Heart right ventricle (tissue), 16 donors: ENCODE data around the gene PLXNB3. TPM values are rescaled to one million over a fixed set of nuclear protein-coding genes. Genes with fewer than 3 reads are reported as not detected.
"Not testable (repeated sequence)": the region's sequence is repeated elsewhere in the genome, so short reads cannot be mapped to it uniquely, and the experiment has no call there.

Source experiments
- ATAC-seq, 8 donors: fragments of 200-7000 bp; cut with Tn5 transposase; one replicate each; pipeline ENCODE4 v1.9.1; 2020; ENCODE audit warnings: mild to moderate bottlenecking in 8 of 8, moderate library complexity in 8 of 8, moderate number of reproducible peaks in 1 of 8
- DNase-seq, 2 donors: peaks; one replicate each; pipeline ENCODE4 v3.0.0-alpha.2; 2020
- H3K27ac ChIP-seq, 10 donors: fragments of 200-600 bp; sonication (generic) in 2 of 10; one replicate each; pipeline versions ENCODE4 v1.5.0 to v1.8.0; 2020 to 2022; ENCODE audit warnings: mild to moderate bottlenecking in 3 of 10
- H3K27me3 ChIP-seq, 7 donors: fragments of 200-600 bp; one replicate each; pipeline ENCODE4 v1.8.0; 2021 to 2022; ENCODE audit warnings: mild to moderate bottlenecking in 2 of 7
- H3K36me3 ChIP-seq, 9 donors: fragments of 200-600 bp; sonication (generic) in 1 of 9; one replicate each; pipeline versions ENCODE4 v1.5.0 to v1.8.0; 2020 to 2022; ENCODE audit warnings: mild to moderate bottlenecking in 2 of 9
- H3K4me1 ChIP-seq, 9 donors: fragments of 200-600 bp; sonication (generic) in 1 of 9; one replicate each; pipeline versions ENCODE4 v1.5.0 to v1.8.0; 2020 to 2022; ENCODE audit warnings: mild to moderate bottlenecking in 4 of 9
- H3K4me3 ChIP-seq, 10 donors: fragments of 200-600 bp; sonication (generic) in 2 of 10; one replicate each; pipeline versions ENCODE4 v1.5.0 to v1.8.0; 2020 to 2022; ENCODE audit warnings: mild to moderate bottlenecking in 7 of 10, moderate library complexity in 2 of 10
- H3K9me3 ChIP-seq, 11 donors: fragments of 200-600 bp in 10 of 11; sonication (generic) in 2 of 11; one replicate each; pipeline versions ENCODE4 v1.5.0 to v1.8.0; 2013 to 2022; ENCODE audit warnings: mild to moderate bottlenecking in 2 of 11, control low read depth in 1 of 11, moderate library complexity in 1 of 11
- WGBS, 2 donors: extraction: QIAGEN DNeasy Blood & Tissue Kit; methylation state at CpG; one replicate each; pipeline ENCODE4 v1.1.7; 2013; ENCODE audit warnings: inconsistent platforms in 1 of 2; 5-methylcytosine and 5-hydroxymethylcytosine counted together
- intact Hi-C, 10 donors: fragments of 100-400 bp; cut with DNase I; formaldehyde crosslinking; loops; one replicate each; pipeline versions ENCODE4 v1.11.1 to v1.14.2; 2022
- polyA plus RNA-seq, 2 donors: library from polyadenylated mRNA; stranded (reverse); fragments of 200-250 nt; gene quantifications; one replicate each; pipeline ENCODE4 v1.2.3, GENCODE V29; 2013
- total RNA-seq, 10 donors: library from RNA; stranded (reverse); fragmentation: NEBNext Ultra II Directional in 3 of 10; extraction: Animal tissue kit (Norgen Biotek cat#: 25700) in 3 of 10; gene quantifications; one replicate each; pipeline versions ENCODE4 v1.2.1 to v1.2.4, GENCODE V29; 2021 to 2023
- TF ChIP-seq, protein P1 (sequence below), 9 donors: fragments of 200-600 bp; sonication (generic) in 2 of 9; IDR thresholded peaks; one replicate each; pipeline versions ENCODE4 v1.5.0 to v1.8.0; 2021 to 2022; ENCODE audit warnings: antibody characterized with exemption in 9 of 9, mild to moderate bottlenecking in 5 of 9, moderate library complexity in 1 of 9
- donor health status: Arrhythmogenic right ventricular cardiomyopathy.
- donor health status: ischemic (EF 13 %, LVEDD 7.1; RV severe dilation, severe dysfunction).
- donor health status: healthy with polysubstance abuse.
- donor health status: DM: no; HTN: yes; CAD: no.
- donor health status: DM: no; HTN: no; CAD: no.
- donor health status: ischemic (EF 25% LVEDD 6.9; RV normal size, moderate dysfunction).
- donor health status: ischemic (EF 25% LVEDD 5.7; RV mildly dilated, moderate dysfunction).
- donor health status: healthy.
- donor health status: DM: yes; HTN: yes; CAD: no.
- donor health status: Ischemic cardiomyopathy.
- donor health status: ischemic (EF 35%, LVEDD 5.7; RV mildly dilated, moderate dysfunction).
- donor health status: nonischemic (EF 11% LVEDD 7.7; RV severe dilation, severe dysfunction).
- donor health status: DM: yes; HTN: yes; CAD: no.
- donor health status: PGD.
- donor health status: ischemic (EF 29% LVEDD 5.4; RV normal size, mild dysfunction).
- donor health status: nonischemic (EF 23%, LVEDD 6.1; RV moderate dilation, normal function).

The PLXNB3 gene
- total and polyA plus RNA-seq, 12 donors: 1.1 to 8.1 (median 4.3) TPM

DNA sequence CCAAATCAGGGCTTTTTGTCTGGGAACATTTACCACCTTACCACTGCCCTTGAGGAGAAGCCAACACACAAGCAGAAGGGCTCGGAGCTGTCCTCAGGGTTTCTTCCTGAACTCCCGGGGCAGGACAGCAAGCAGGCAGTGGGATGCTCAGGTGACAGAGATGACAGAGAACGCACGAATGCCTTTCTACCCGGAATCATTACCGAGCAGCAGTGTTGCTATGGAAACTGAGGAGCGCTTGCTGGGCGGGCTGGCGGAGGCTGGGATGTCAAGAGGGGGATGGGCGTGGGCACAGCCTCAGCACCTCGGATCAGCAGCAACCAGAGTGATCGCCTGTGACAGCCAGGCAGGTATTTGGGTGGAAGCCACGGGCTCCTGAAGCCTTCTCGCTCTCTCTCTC lies 48.2 kb downstream of the PLXNB3 start:
- intact Hi-C loops: loop anchor here in 1 of 10 donors (10.0 kb wide), 1 partner anchor 113 kb away; the partner anchor contains the start of gene ARHGAP4
- 48 to 61% methylated on average over 14 of the region's 14 CpGs for WGBS, 2 donors
- ATAC-seq: no peak

DNA sequence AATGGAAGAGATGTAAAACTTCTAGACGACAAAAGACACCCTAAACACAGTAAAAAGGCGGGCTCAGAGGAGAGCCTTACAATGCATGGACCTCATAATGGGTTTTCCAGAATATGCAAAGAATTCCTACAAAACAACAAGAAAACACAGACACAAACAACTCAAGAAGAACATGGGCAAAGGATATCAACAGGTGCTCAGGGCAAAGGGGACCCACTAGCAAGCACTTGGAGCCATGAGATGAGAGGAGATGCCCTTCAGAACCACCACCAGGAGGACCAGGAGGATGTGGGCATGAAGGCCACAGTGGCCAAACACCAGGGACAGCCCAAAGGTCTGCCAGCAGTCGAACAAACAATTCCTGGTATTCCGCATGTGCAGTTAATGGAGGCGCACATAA lies 49.1 kb downstream of the PLXNB3 start:
- TF ChIP-seq, protein P1, sequence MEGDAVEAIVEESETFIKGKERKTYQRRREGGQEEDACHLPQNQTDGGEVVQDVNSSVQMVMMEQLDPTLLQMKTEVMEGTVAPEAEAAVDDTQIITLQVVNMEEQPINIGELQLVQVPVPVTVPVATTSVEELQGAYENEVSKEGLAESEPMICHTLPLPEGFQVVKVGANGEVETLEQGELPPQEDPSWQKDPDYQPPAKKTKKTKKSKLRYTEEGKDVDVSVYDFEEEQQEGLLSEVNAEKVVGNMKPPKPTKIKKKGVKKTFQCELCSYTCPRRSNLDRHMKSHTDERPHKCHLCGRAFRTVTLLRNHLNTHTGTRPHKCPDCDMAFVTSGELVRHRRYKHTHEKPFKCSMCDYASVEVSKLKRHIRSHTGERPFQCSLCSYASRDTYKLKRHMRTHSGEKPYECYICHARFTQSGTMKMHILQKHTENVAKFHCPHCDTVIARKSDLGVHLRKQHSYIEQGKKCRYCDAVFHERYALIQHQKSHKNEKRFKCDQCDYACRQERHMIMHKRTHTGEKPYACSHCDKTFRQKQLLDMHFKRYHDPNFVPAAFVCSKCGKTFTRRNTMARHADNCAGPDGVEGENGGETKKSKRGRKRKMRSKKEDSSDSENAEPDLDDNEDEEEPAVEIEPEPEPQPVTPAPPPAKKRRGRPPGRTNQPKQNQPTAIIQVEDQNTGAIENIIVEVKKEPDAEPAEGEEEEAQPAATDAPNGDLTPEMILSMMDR (IDR thresholded peaks at IDR 0.05): no peak
- H3K27ac ChIP-seq: no peak overlapping the region
- ATAC-seq (no peak), DNase-seq (no peak)
- H3K36me3 ChIP-seq: no peaks in the 10 kb centered on the region
- intact Hi-C loops: loop anchor here in 1 of 10 donors (10.0 kb wide), 1 partner anchor 112 kb away; the partner anchor contains the start of gene ARHGAP4
- no peaks in the 10 kb centered on the region for H3K4me1 ChIP-seq
- H3K4me3 ChIP-seq: no peak overlapping the region
- peaks cover 0 to 51% (median 0%) of the 10 kb centered on the region in 7 donors for H3K27me3 ChIP-seq
- 99% methylated on average over 5 of the region's 5 CpGs for WGBS, 2 donors
- no peaks in the 10 kb centered on the region for H3K9me3 ChIP-seq

More for the DNA sequence above, 48.2 kb downstream of the PLXNB3 start:
- H3K4me3 ChIP-seq: no peak overlapping the region
- DNase-seq: no peak
- no peaks in the 10 kb centered on the region for H3K4me1 ChIP-seq
- no peak overlapping the region for H3K27ac ChIP-seq
- H3K27me3 ChIP-seq: peaks cover 0 to 42% (median 0%) of the 10 kb centered on the region in 7 donors
- TF ChIP-seq, protein P1 (IDR thresholded peaks at IDR 0.05): no peak
- H3K36me3 ChIP-seq: no peaks in the 10 kb centered on the region
- H3K9me3 ChIP-seq: no peaks in the 10 kb centered on the region

DNA sequence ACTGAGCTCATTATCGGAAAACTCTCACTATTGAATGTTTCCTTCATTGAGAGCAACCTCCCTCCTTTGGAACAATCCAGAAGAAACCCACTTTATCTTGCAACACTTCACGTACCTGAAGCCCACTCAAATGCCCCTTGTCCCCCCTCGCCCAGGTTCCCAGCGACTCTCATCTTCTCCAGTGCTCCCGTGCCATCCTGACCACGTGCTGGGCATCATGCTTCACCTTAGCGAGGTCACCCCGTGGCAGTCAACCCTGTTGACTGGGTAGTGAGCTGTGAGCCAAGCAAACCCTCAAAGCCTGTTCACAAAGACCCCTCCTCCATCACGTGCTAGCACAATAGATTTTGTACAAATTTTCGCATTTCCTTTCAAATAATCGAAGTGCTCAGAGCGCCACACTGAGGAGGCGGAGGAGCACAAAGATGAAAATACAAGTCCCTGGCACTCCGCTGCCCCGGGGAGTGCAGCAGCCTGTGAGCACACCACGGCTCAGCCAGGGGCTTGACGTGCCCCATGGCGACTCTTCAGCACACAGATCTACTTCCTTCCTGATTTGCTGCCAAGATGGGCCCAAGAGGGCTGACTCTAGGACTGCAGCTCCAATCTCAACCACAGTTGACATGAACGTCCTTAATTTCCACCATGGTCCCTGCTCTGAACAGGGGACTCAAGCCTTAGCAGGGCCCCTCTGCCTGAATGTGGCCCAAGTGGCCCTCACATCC lies 50.7 kb downstream of the PLXNB3 start:
- Histone ChIP-seq H3K4me1 (peaks cover 0 to 7% (median 0%) of the 10 kb centered on the region in 9 donors), H3K27ac (no peak overlapping the region), H3K27me3 (peaks cover 0 to 63% (median 0%) of the 10 kb centered on the region in 7 donors), H3K9me3 (no peaks in the 10 kb centered on the region), H3K36me3 (no peaks in the 10 kb centered on the region), H3K4me3 (no peak overlapping the region)
- ATAC-seq (no peak), DNase-seq (no peak)
- 75 to 82% methylated on average over 19 of the region's 19 CpGs for WGBS, 2 donors
- intact Hi-C loops: loop anchor here in 2 of 10 donors (5.0 to 10.0 kb wide), 2 partner anchors 110 to 1398 kb away; partner anchors contain the start of gene ARHGAP4 (in 1 of the 2)
- TF ChIP-seq, protein P1 (IDR thresholded peaks at IDR 0.05): no peak

DNA sequence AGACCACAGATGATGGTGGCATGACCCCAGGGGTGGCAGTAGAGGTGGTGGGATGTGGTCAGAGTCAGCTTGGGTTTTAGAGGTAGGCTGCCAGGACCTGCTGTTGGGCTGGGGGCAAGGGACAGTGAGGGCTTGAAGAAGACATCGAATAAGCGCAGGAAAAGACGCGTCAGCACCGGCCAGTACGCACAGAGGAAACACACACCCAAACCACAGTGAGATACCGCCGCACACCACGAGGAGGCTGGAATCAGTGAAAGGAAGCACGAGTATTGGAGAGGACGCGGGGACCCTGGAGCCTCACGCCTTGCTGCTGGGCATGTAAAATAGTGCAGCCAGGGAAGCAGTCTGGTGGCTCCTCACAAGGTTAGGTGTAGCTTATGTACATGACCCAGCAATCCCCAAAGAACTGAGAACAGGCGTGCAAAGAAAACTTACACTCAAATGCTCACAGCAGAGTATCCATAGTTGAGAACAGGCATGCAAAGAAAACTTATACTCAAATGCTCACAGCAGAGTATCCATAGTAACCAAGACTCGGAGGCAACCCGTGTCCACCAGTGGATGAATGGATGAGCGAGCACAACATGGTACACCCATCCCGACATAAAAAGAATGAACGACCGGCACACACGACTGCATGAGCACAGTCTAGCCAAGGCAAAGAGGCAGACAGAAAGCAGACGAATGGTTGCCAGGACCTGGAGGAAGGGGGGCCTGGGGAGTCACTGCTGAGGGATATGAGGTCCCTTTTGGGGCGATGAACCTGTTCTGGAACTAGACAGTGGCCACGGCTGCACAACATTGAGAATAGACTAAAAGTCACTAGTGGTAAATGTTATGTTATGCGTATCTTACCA lies 53.0 kb downstream of the PLXNB3 start:
- intact Hi-C loops: loop anchor here in 2 of 10 donors (5.0 to 10.0 kb wide), 2 partner anchors 108 to 1395 kb away; partner anchors contain the start of gene ARHGAP4 (in 1 of the 2)
- no peak overlapping the region for H3K4me3 ChIP-seq
- ATAC-seq (no peak), DNase-seq (no peak)
- no peaks in the 10 kb centered on the region for H3K36me3 ChIP-seq
- WGBS, 2 donors: 65 to 67% methylated on average over 25 of the region's 25 CpGs
- peaks cover 0 to 7% (median 0%) of the 10 kb centered on the region in 9 donors for H3K4me1 ChIP-seq
- TF ChIP-seq, protein P1 (IDR thresholded peaks at IDR 0.05): no peak
- H3K9me3 ChIP-seq: no peaks in the 10 kb centered on the region
- H3K27ac ChIP-seq: no peak overlapping the region
- H3K27me3 ChIP-seq: peaks cover 0 to 68% (median 0%) of the 10 kb centered on the region in 7 donors

DNA sequence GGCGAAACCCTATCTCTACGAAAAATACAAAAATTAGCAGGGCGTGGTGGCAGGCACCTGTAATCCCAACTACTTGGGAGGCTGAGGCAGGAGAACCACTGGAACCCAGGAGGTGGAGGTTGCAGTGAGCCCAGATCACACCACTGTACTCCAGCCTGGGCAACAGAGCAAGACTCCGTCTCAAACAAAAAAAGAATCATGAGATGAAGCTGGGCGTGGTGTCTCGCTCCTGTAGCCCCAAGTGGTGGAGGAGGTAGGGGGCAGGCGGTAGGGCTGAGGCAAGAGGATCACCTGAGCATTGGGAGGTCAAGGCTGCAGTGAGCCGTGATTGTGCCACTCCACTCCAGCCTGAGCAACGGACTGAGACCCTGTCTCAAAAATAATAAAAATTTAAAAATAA lies 54.0 kb downstream of the PLXNB3 start:
- H3K4me1 ChIP-seq, DNase-seq, H3K27ac ChIP-seq, H3K4me3 ChIP-seq, H3K9me3 ChIP-seq, H3K36me3 ChIP-seq, ATAC-seq: not testable (repeated sequence)
- WGBS, 2 donors: 97 to 99% methylated on average over 9 of the region's 9 CpGs
- H3K27me3 ChIP-seq: peaks cover 0 to 74% (median 0%) of the 10 kb centered on the region in 7 donors
- intact Hi-C loops: loop anchor here in 2 of 10 donors (5.0 to 10.0 kb wide), 2 partner anchors 107 to 1394 kb away; partner anchors contain the start of gene ARHGAP4 (in 1 of the 2)
